Uterus (tissue), 2 donors: ENCODE measurements around the gene SNAP47.

Source experiments
- CTCF ChIP-seq, 4 experiments: fragments of 200-600 bp in 2 of 4; fragments of 450-650 bp in 2 of 4; sonication (generic) in 2 of 4; IDR thresholded peaks; one replicate each; pipeline ENCODE4 v1.5.1; 2016 to 2019; ENCODE audit warnings: antibody characterized with exemption in 4 of 4, mild to moderate bottlenecking in 2 of 4, moderate library complexity in 1 of 4
- POLR2A ChIP-seq, 2 donors: fragments of 450-650 bp; IDR thresholded peaks; one replicate each; pipeline ENCODE4 v1.6.1; 2016; ENCODE audit warnings: antibody characterized with exemption in 2 of 2, mild to moderate bottlenecking in 1 of 2, moderate library complexity in 1 of 2

DNA sequence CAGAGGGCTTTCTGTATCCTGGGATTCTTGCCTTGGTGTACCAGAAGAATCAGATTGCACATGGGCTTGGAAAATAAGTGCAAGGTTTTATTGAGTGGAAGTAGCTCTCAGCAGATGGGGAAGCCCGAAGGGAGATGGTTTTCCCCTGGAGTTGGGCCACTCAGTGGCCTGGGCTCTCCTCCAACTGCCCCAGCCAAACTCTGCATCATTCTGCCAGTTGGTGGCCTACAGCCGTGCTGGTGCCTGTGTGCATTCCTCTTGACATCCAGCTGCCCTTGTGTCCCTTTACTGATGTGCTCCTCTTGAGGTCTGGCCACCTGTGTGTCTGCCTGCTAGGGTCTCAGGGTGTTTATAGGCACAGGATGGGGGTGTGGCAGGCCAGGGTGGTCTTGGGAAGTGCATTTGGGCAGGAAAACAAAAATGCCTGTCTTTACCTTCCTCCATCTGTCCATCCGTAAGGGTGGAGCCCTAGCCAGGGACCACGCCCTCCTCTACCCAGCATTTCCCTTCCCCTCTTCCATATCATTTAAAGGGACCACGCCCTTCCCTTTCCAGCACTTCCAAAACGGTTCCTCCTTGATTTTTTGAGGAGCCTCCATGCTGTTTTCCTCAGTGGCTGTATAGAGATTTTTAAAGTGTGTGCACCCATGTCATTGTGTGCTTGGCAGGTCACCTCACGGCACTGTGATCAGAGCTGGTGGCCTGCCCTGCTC is 18.9 kb downstream of the SNAP47 start:
- TF ChIP-seq CTCF (IDR thresholded peaks at IDR 0.05) = no peak
- TF ChIP-seq POLR2A (IDR thresholded peaks at IDR 0.05) = no peak
